ENCODE data around the gene NDUFS6.

NDUFS6 gene

GRCh38 chr5:1844708-1845436, 43.7 kb downstream of the NDUFS6 start:
- Histone ChIP-seq H3K4me3 (ENCODE audit: low read length) (no peak overlapping the region), H3K79me2 (ENCODE audit: control insufficient read depth, insufficient read depth, low read length) (no peaks in the 10 kb centered on the region), H3K4me1 (ENCODE audit: control insufficient read depth, low read depth, low read length) (no peaks in the 10 kb centered on the region), H3K4me2 (ENCODE audit: low read length) (no peak overlapping the region), H3K27me3 (ENCODE audit: insufficient read depth, low read length, poor library complexity) (peaks cover 10% of the 10 kb centered on the region), H3K79me1 (ENCODE audit: low read length) (no peaks in the 10 kb centered on the region), H3K9ac (ENCODE audit: low read length) (no peak overlapping the region), H3K56ac (ENCODE audit: low read length) (no peak overlapping the region), H3K23ac (ENCODE audit: low read length) (no peak overlapping the region), H2BK120ac (ENCODE audit: low read depth, low read length) (no peak overlapping the region), H3K4ac (ENCODE audit: low read depth, low read length) (no peak overlapping the region), H3K27ac (ENCODE audit: low read depth, low read length) (no peak overlapping the region), H2AK5ac (ENCODE audit: low read length) (no peak overlapping the region), H2BK15ac (replicated peaks; ENCODE audit: low read depth) (no peak overlapping the region), H4K8ac (ENCODE audit: low read depth, low read length) (no peak overlapping the region), H3K18ac (ENCODE audit: low read length) (no peak overlapping the region), H2BK5ac (ENCODE audit: low read length) (no peak overlapping the region), H3K36me3 (ENCODE audit: control insufficient read depth, insufficient read depth, low read length) (no peaks in the 10 kb centered on the region), H4K5ac (ENCODE audit: low read length) (no peak overlapping the region)
- DNase-seq = no peak
- WGBS (ENCODE audit: extremely low coverage, insufficient coverage, low lambda C conversion rate) = 100% methylated on average over 2 of the region's 5 CpGs

GRCh38 chr5:1845696-1846095, 44.5 kb downstream of the NDUFS6 start:
- Histone ChIP-seq H3K4me1 (ENCODE audit: control insufficient read depth, low read depth, low read length) (no peaks in the 10 kb centered on the region), H4K8ac (ENCODE audit: low read depth, low read length) (no peak overlapping the region), H3K56ac (ENCODE audit: low read length) (no peak overlapping the region), H2BK120ac (ENCODE audit: low read depth, low read length) (no peak overlapping the region), H4K5ac (ENCODE audit: low read length) (no peak overlapping the region), H2BK15ac (replicated peaks; ENCODE audit: low read depth) (no peak overlapping the region), H3K27ac (ENCODE audit: low read depth, low read length) (no peak overlapping the region), H3K79me2 (ENCODE audit: control insufficient read depth, insufficient read depth, low read length) (no peaks in the 10 kb centered on the region), H3K4ac (ENCODE audit: low read depth, low read length) (no peak overlapping the region), H3K79me1 (ENCODE audit: low read length) (no peaks in the 10 kb centered on the region), H3K27me3 (ENCODE audit: insufficient read depth, low read length, poor library complexity) (peaks cover 18% of the 10 kb centered on the region), H2BK5ac (ENCODE audit: low read length) (no peak overlapping the region), H2AK5ac (ENCODE audit: low read length) (no peak overlapping the region), H3K36me3 (ENCODE audit: control insufficient read depth, insufficient read depth, low read length) (no peaks in the 10 kb centered on the region), H3K18ac (ENCODE audit: low read length) (no peak overlapping the region), H3K4me2 (ENCODE audit: low read length) (no peak overlapping the region), H3K9ac (ENCODE audit: low read length) (no peak overlapping the region), H3K23ac (ENCODE audit: low read length) (no peak overlapping the region), H3K4me3 (ENCODE audit: low read length) (no peak overlapping the region)
- no peak for DNase-seq
- no CpG with 5 or more reads among the region's 1 CpG for WGBS (ENCODE audit: extremely low coverage, insufficient coverage, low lambda C conversion rate)

- WGBS (ENCODE audit: extremely low coverage, insufficient coverage, low lambda C conversion rate) = no CpG with 5 or more reads among the region's 13 CpGs
These were observed 45.4 kb downstream of the NDUFS6 start for GRCh38 chr5:1846583-1846982.

GRCh38 chr5:1847056-1847455, 45.8 kb downstream of the NDUFS6 start:
- Histone ChIP-seq H3K27me3 (ENCODE audit: insufficient read depth, low read length, poor library complexity) (peaks cover 25% of the 10 kb centered on the region), H2BK120ac (ENCODE audit: low read depth, low read length) (no peak overlapping the region), H3K56ac (ENCODE audit: low read length) (no peak overlapping the region), H3K4me2 (ENCODE audit: low read length) (no peak overlapping the region), H3K4me1 (ENCODE audit: control insufficient read depth, low read depth, low read length) (no peaks in the 10 kb centered on the region), H3K27ac (ENCODE audit: low read depth, low read length) (no peak overlapping the region), H4K8ac (ENCODE audit: low read depth, low read length) (no peak overlapping the region), H4K5ac (ENCODE audit: low read length) (no peak overlapping the region), H2BK5ac (ENCODE audit: low read length) (no peak overlapping the region), H3K4ac (ENCODE audit: low read depth, low read length) (no peak overlapping the region), H3K18ac (ENCODE audit: low read length) (no peak overlapping the region), H3K4me3 (ENCODE audit: low read length) (no peak overlapping the region), H3K9ac (ENCODE audit: low read length) (no peak overlapping the region), H3K79me2 (ENCODE audit: control insufficient read depth, insufficient read depth, low read length) (no peaks in the 10 kb centered on the region), H3K23ac (ENCODE audit: low read length) (no peak overlapping the region), H3K36me3 (ENCODE audit: control insufficient read depth, insufficient read depth, low read length) (no peaks in the 10 kb centered on the region), H2BK15ac (replicated peaks; ENCODE audit: low read depth) (no peak overlapping the region), H2AK5ac (ENCODE audit: low read length) (no peak overlapping the region), H3K79me1 (ENCODE audit: low read length) (no peaks in the 10 kb centered on the region)
- WGBS (ENCODE audit: extremely low coverage, insufficient coverage, low lambda C conversion rate) = no CpG with 5 or more reads among the region's 10 CpGs
- DNase-seq = no peak

More at GRCh38 chr5:1846583-1846982, 45.4 kb downstream of the NDUFS6 start:
- no peak overlapping the region for H2AK5ac ChIP-seq (ENCODE audit: low read length)
- no peak overlapping the region for H2BK5ac ChIP-seq (ENCODE audit: low read length)
- H3K56ac ChIP-seq (ENCODE audit: low read length) = no peak overlapping the region
- no peak overlapping the region for H2BK15ac ChIP-seq (replicated peaks; ENCODE audit: low read depth)
- H3K36me3 ChIP-seq (ENCODE audit: control insufficient read depth, insufficient read depth, low read length) = no peaks in the 10 kb centered on the region
- no peak overlapping the region for H3K27ac ChIP-seq (ENCODE audit: low read depth, low read length)
- no peak overlapping the region for H3K4me2 ChIP-seq (ENCODE audit: low read length)
- no peak overlapping the region for H3K4ac ChIP-seq (ENCODE audit: low read depth, low read length)
- H3K23ac ChIP-seq (ENCODE audit: low read length) = no peak overlapping the region
- H3K27me3 ChIP-seq (ENCODE audit: insufficient read depth, low read length, poor library complexity) = peaks cover 23% of the 10 kb centered on the region
- no peak overlapping the region for H4K5ac ChIP-seq (ENCODE audit: low read length)
- H3K79me1 ChIP-seq (ENCODE audit: low read length) = no peaks in the 10 kb centered on the region
- no peak overlapping the region for H3K9ac ChIP-seq (ENCODE audit: low read length)
- no peak overlapping the region for H4K8ac ChIP-seq (ENCODE audit: low read depth, low read length)
- no peak overlapping the region for H3K18ac ChIP-seq (ENCODE audit: low read length)
- DNase-seq = no peak
- no peaks in the 10 kb centered on the region for H3K4me1 ChIP-seq (ENCODE audit: control insufficient read depth, low read depth, low read length)
- H3K4me3 ChIP-seq (ENCODE audit: low read length) = no peak overlapping the region
- no peaks in the 10 kb centered on the region for H3K79me2 ChIP-seq (ENCODE audit: control insufficient read depth, insufficient read depth, low read length)
- H2BK120ac ChIP-seq (ENCODE audit: low read depth, low read length) = no peak overlapping the region

GRCh38 chr5:1847611-1848010, 46.4 kb downstream of the NDUFS6 start:
- Histone ChIP-seq H4K5ac (ENCODE audit: low read length) (no peak overlapping the region), H3K4me1 (ENCODE audit: control insufficient read depth, low read depth, low read length) (no peaks in the 10 kb centered on the region), H3K79me1 (ENCODE audit: low read length) (no peaks in the 10 kb centered on the region), H2BK5ac (ENCODE audit: low read length) (no peak overlapping the region), H3K56ac (ENCODE audit: low read length) (no peak overlapping the region), H4K8ac (ENCODE audit: low read depth, low read length) (no peak overlapping the region), H3K36me3 (ENCODE audit: control insufficient read depth, insufficient read depth, low read length) (no peaks in the 10 kb centered on the region), H3K27ac (ENCODE audit: low read depth, low read length) (no peak overlapping the region), H3K18ac (ENCODE audit: low read length) (no peak overlapping the region), H3K9ac (ENCODE audit: low read length) (no peak overlapping the region), H2AK5ac (ENCODE audit: low read length) (no peak overlapping the region), H3K27me3 (ENCODE audit: insufficient read depth, low read length, poor library complexity) (peaks cover 26% of the 10 kb centered on the region), H2BK120ac (ENCODE audit: low read depth, low read length) (no peak overlapping the region), H3K79me2 (ENCODE audit: control insufficient read depth, insufficient read depth, low read length) (no peaks in the 10 kb centered on the region), H3K23ac (ENCODE audit: low read length) (no peak overlapping the region), H3K4ac (ENCODE audit: low read depth, low read length) (no peak overlapping the region), H2BK15ac (replicated peaks; ENCODE audit: low read depth) (no peak overlapping the region), H3K4me2 (ENCODE audit: low read length) (no peak overlapping the region), H3K4me3 (ENCODE audit: low read length) (no peak overlapping the region)
- no peak for DNase-seq
- WGBS (ENCODE audit: extremely low coverage, insufficient coverage, low lambda C conversion rate) = no CpG with 5 or more reads among the region's 9 CpGs

Data from mesendoderm (in vitro differentiated cells).